Common myeloid progenitor, CD34-positive (primary cell): ENCODE data around the gene EXOC3L4.
A peak's percentile ranks its signal among the peaks of the same experiment; 100 is the strongest.

Source experiments
- CTCF ChIA-PET: fragments of 350-600 bp; sonication (Branson Sonifier 250); formaldehyde crosslinking; loops from one replicate; lab custom pipeline; 2021; ENCODE audit warnings: antibody characterized with exemption; lab: Charles Lee
- POLR2A ChIA-PET: fragments of 350-600 bp; sonication (Branson Sonifier 250); formaldehyde crosslinking; loops from one replicate; lab custom pipeline; 2021; ENCODE audit warnings: antibody characterized with exemption; lab: Charles Lee
- DNase-seq, 3 donors: peaks; one replicate each; pipeline versions ENCODE4 v3.0.0 to v3.0.0-alpha.2; 2013
- H3K27ac ChIP-seq, 2 experiments: 1 replicate in 1 of 2; 2 replicates in 1 of 2; pipeline ENCODE4 v1.7.0; 2013; ENCODE audit warnings: inconsistent platforms in 2 of 2, low read length in 2 of 2, mild to moderate bottlenecking in 2 of 2, low read depth in 1 of 2, moderate library complexity in 1 of 2; ENCODE audit not compliant: severe bottlenecking in 2 of 2, insufficient read depth in 1 of 2, poor library complexity in 1 of 2
- H3K27me3 ChIP-seq, 5 experiments: replicated peaks in 2 of 5; 1 replicate in 3 of 5; 2 replicates in 2 of 5; pipeline versions ENCODE4 v1.6.1 to v1.7.0; 2013; ENCODE audit warnings: low read length in 4 of 5, mild to moderate bottlenecking in 2 of 5, moderate library complexity in 2 of 5, inconsistent platforms in 1 of 5; ENCODE audit not compliant: insufficient read depth in 5 of 5, control insufficient read depth in 4 of 5
- H3K36me3 ChIP-seq, 4 experiments: 1 replicate in 2 of 4; 2 replicates in 2 of 4; pipeline versions ENCODE4 v1.6.1 to v1.7.0; 2013; ENCODE audit warnings: low read length in 3 of 4, control low read depth in 1 of 4, mild to moderate bottlenecking in 1 of 4; ENCODE audit not compliant: control insufficient read depth in 4 of 4, insufficient read depth in 4 of 4
- H3K4me1 ChIP-seq, 4 experiments: 1 replicate in 3 of 4; 2 replicates in 1 of 4; pipeline versions ENCODE4 v1.6.1 to v1.7.1; 2013; ENCODE audit warnings: low read length in 3 of 4, mild to moderate bottlenecking in 3 of 4, control low read depth in 1 of 4, inconsistent platforms in 1 of 4, moderate library complexity in 1 of 4; ENCODE audit not compliant: control insufficient read depth in 4 of 4, insufficient read depth in 4 of 4; ENCODE audit errors: control extremely low read depth in 1 of 4
- H3K4me3 ChIP-seq, 7 experiments: 1 replicate in 4 of 7; 2 replicates in 3 of 7; pipeline versions ENCODE4 v1.5.1 to v1.7.0; 2013; ENCODE audit warnings: mild to moderate bottlenecking in 7 of 7, low read length in 6 of 7, moderate library complexity in 6 of 7, inconsistent platforms in 2 of 7, low read depth in 2 of 7, control low read depth in 1 of 7; ENCODE audit not compliant: insufficient read depth in 4 of 7, control insufficient read depth in 1 of 7; ENCODE audit errors: extremely low read depth in 1 of 7
- H3K9me3 ChIP-seq, 5 experiments: 1 replicate in 4 of 5; 2 replicates in 1 of 5; pipeline versions ENCODE4 v1.6.1 to v1.7.1; 2013; ENCODE audit warnings: low read length in 4 of 5, mild to moderate bottlenecking in 2 of 5, inconsistent platforms in 1 of 5, low read depth in 1 of 5, moderate library complexity in 1 of 5; ENCODE audit not compliant: control insufficient read depth in 4 of 5, insufficient read depth in 2 of 5; ENCODE audit errors: control extremely low read depth in 1 of 5
- WGBS: methylation state at CpG from one replicate; pipeline ENCODE4 v1.1.5; 2013; ENCODE audit not compliant: insufficient coverage; 5-methylcytosine and 5-hydroxymethylcytosine counted together

The EXOC3L4 gene

GRCh38 chr14:103074729-103075367 lies 19.7 kb upstream of the EXOC3L4 start:
- no peaks in the 10 kb centered on the region for H3K36me3 ChIP-seq
- H3K4me3 ChIP-seq, result peak overlapping the region in 3 of 7 experiments; percentile 33 to 64 (median 51)
- H3K9me3 ChIP-seq, result no peaks in the 10 kb centered on the region
- H3K4me1 ChIP-seq, result peaks cover 0 to 13% (median 6%) of the 10 kb centered on the region in 4 experiments
- CTCF ChIA-PET, result interaction anchor here (0.6 to 1.8 kb wide), 14 partner anchors 9 to 382 kb away, joined by 3 to 11 read pairs (median 4); partner anchors contain the start of gene CDC42BPB
- 31% methylated on average over 19 of the region's 21 CpGs for WGBS
- POLR2A ChIA-PET, result interaction anchor here (1.0 kb wide), 1 partner anchor 221 kb away, joined by 3 read pairs; no protein-coding TSS in a partner anchor
- H3K27me3 ChIP-seq, result peaks cover 0 to 7% (median 4%) of the 10 kb centered on the region in 5 experiments
- DNase-seq, result peak in 2 of 3 donors; percentile 26 to 43
- H3K27ac ChIP-seq, result no peak overlapping the region

GRCh38 chr14:103078420-103078749 lies 16.1 kb upstream of the EXOC3L4 start:
- Histone ChIP-seq H3K27me3 (peaks cover 0 to 34% (median 11%) of the 10 kb centered on the region in 5 experiments), H3K9me3 (peaks cover 0 to 4% (median 0%) of the 10 kb centered on the region in 5 experiments), H3K4me1 (peaks cover 0 to 13% (median 6%) of the 10 kb centered on the region in 4 experiments), H3K27ac (no peak overlapping the region), H3K4me3 (no peak overlapping the region), H3K36me3 (no peaks in the 10 kb centered on the region)
- ChIA-PET CTCF (interaction anchor here (1.2 to 1.7 kb wide), 5 partner anchors 9 to 385 kb away, joined by 3 to 9 read pairs (median 5); no protein-coding TSS in a partner anchor), POLR2A (no interaction called here)
- DNase-seq, result peak; percentile 90 to 96 (median 94)
- WGBS, result 2% methylated on average over 5 of the region's 9 CpGs

GRCh38 chr14:103078860-103079587 lies 15.5 kb upstream of the EXOC3L4 start:
- WGBS, result 91% methylated on average over 9 of the region's 11 CpGs
- ChIA-PET POLR2A (no interaction called here), CTCF (interaction anchor here (0.9 to 1.7 kb wide), 10 partner anchors 8 to 385 kb away, joined by 3 to 9 read pairs (median 4); no protein-coding TSS in a partner anchor)
- peaks cover 0 to 38% (median 11%) of the 10 kb centered on the region in 5 experiments for H3K27me3 ChIP-seq
- DNase-seq, result no peak
- no peak overlapping the region for H3K27ac ChIP-seq
- no peaks in the 10 kb centered on the region for H3K36me3 ChIP-seq
- H3K4me1 ChIP-seq, result peaks cover 0 to 16% (median 7%) of the 10 kb centered on the region in 4 experiments
- peaks cover 0 to 4% (median 0%) of the 10 kb centered on the region in 5 experiments for H3K9me3 ChIP-seq
- H3K4me3 ChIP-seq, result no peak overlapping the region

GRCh38 chr14:103081951-103082350 lies 12.6 kb upstream of the EXOC3L4 start:
- WGBS, result 95% methylated on average over 2 of the region's 2 CpGs
- Histone ChIP-seq H3K4me1 (peaks cover 0 to 11% (median 3%) of the 10 kb centered on the region in 4 experiments), H3K36me3 (no peaks in the 10 kb centered on the region), H3K9me3 (peaks cover 0 to 4% (median 0%) of the 10 kb centered on the region in 5 experiments), H3K4me3 (no peak overlapping the region), H3K27me3 (peaks cover 0 to 56% (median 12%) of the 10 kb centered on the region in 5 experiments), H3K27ac (no peak overlapping the region)
- ChIA-PET CTCF (no interaction called here), POLR2A (no interaction called here)
- no peak for DNase-seq

GRCh38 chr14:103084021-103084919 lies 10.3 kb upstream of the EXOC3L4 start, which contains the start of gene LBHD2:
Gene LBHD2 (plus strand): TSS chr14:103084210. CDS start chr14:103086013, 1,803 bp downstream.
- Histone ChIP-seq H3K4me1 (peaks cover 0 to 11% (median 3%) of the 10 kb centered on the region in 4 experiments), H3K36me3 (no peaks in the 10 kb centered on the region), H3K4me3 (peak within 1 kb of the TSS in 2 of 7 experiments; percentile 5 to 28), H3K9me3 (peaks cover 0 to 4% (median 0%) of the 10 kb centered on the region in 5 experiments), H3K27ac (no peak within 1 kb of the TSS), H3K27me3 (peaks cover 0 to 56% (median 17%) of the 10 kb centered on the region in 5 experiments)
- ChIA-PET POLR2A (no interaction called here), CTCF (interaction anchor here (0.7 to 1.1 kb wide), 2 partner anchors 21 to 56 kb away, joined by 3 to 4 read pairs; no protein-coding TSS in a partner anchor)
- DNase-seq, result peak in 1 of 3 donors; percentile 22
- WGBS, result 28% methylated on average over 38 of the region's 61 CpGs
